ENCODE measurements around the gene KCNMA1.

KCNMA1 gene

DNA sequence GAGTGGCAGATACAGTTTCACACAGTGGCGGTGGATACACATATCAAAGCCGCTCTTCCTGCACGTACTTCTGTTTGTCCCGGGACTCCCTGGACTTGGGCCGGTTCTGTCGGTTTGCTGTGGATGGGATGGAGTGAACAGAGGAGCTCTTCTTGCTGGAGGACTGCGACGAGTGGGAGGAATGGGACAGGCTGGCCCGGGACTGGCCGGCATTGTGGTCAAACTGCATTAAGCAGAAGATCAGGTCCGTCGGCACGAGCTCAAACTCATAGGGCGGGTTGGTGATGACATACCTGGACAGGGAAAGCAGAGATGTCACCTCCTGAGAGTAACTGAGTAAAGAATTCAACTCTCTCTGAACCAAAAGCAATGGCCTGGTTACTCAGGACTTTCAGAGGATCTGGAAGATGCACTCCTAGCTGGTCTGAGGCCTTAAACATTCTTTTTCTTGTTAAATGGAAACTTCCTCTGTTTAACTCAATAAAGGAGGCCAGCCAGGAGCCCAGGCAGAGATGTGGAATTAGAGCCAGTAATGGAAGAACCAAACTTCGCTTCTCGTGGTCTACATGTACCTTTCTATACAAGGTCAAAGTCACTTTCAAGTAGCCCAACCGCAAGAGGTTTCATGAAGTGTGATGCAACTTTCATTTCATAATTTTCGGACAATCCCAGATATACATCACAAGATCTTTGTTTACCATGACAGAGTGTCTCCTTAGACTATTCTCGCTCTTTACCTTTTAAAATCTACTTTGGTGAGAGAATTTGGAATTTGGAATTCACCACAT is 750.2 kb downstream of the KCNMA1 start:
- no peak for DNase-seq (ENCODE audit: low read depth)

DNA sequence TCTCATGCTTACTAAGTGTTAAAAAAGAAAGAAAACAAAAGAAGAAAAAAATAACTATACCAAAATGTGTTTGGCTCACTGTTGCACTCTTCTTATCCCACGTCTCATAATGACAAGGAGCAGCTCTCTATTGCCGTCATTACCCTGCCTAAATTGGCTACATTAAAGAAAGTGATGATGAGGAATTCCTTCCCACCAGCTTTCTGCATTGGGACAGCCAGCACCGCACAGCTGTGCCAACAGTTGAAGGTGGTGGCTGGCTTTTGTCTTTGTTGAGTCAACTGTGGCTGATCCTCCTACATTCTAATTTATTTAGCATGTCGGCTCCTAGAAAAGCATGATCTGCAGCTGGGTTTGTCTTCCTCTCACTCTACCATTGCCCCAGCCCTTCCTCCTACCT is 751.8 kb downstream of the KCNMA1 start:
- no peak for DNase-seq (ENCODE audit: low read depth)

DNA sequence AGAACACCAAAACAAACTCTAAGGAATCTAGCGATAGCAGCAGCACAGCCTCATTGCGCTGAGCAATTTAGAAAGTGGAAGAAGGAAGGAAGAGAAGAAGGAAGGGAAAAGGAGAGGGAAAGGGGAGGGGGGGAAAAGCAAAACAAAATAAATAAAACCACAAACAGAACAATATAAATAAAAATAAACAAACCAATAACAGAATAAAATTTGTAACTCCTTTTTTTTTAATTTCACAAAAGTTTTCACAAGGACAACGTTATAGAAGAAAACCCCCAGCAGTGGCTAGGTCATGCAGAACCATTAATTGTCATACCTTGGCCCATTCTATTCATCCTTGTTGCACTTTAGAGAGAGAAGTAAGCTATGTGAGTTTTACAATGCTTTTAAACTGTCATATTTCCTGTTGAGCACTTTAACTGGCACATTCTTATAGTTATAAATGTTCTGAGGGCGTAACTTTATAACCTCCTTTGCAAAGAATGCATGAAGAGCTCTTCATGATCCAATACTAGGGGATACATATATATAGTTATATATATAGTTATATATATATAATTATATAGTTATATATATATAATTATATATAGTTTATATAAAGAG is 752.8 kb downstream of the KCNMA1 start:
- no peak for DNase-seq (ENCODE audit: low read depth)

DNA sequence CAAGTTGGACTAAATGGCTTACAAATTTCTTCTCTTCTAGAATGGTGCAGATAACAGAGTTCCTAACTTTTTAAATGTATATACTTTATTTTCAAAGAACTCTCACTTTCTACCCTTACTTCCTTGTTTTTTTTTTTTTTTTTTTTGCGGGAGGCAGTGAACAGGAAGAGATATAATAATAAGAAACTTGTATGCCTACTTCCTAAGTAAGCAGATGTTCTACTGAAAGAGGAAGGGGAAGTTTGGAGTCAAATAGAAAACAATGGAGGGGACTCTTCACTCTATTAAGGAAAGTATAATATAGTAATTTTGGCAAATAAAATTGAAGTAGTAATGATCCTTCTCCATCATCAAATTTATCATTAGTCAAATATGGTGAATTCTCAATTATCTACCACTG is 754.0 kb downstream of the KCNMA1 start:
- DNase-seq (ENCODE audit: low read depth) = no peak

DNA sequence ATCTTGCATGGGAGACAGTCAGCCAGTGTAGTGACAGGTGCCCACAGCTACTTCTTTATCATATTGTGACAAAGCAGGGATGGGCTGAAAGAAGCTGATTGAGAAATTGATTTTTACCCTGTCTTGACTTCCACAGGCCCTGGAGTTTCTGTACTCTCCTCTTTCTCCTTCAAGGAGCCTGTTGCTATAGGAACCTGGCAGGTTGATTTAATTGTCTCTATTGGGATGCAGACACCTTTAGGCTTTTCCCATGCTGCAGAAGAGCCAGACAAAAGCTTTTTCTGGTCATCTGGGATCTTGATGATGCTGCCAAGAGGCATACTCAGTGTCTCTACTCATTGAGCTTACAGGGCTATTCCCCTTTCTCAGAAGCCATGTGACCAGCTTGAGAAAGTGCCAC is 754.8 kb downstream of the KCNMA1 start:
- no peak for DNase-seq (ENCODE audit: low read depth)

DNA sequence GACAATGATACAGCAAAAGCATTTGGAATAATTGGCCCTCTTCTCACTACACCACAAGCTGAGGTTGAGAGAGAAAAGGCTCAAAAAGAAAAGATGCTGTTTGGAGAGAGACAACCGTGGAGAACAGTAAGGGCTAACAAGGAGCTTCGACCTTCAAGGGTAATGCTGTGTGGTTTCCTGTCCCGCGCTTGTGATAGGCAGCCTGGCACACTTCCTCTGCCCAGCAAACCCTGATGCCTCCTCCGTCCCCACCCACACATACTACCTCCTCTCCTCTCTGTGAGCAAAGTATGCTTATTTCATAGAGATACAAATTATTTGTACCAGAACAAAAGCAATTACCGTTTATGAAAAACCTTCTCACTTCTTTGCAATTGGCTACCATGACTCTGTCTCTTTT is 755.4 kb downstream of the KCNMA1 start:
- no peak for DNase-seq (ENCODE audit: low read depth)

DNA sequence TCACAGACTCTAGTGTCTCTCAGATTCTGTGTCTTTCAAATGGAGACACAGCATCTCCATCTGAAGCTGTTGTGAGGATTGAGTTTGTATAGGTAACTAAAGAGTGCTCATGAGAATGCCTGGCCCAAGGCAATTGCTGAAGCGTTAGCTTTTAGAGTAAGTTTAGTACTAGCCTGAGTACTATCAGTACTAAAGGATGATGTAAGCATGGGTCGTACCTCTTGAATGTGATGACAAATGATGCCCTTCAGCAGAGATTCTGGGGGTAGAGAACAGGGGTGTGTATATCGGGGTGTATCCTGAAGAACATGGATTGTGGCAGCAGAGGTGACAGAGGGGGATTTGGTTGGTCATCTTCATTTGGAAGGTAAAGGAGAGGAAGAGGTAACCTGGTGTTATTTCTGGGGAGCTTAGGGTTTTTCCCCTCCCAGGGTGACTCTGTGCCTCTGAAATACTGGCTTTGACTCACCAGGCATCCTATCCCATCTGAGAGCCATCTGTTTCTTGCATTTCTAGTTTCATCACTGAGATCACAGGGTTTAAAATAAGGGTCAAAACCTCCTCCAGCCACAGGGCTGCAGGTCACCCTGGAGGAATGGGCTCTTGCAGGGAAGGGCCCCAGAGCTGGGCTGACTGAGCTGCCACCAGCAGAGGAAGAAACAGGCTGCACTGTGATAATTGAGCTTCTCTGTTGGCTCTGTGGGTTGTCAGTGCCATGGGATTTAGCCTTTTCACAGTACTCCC is 756.0 kb downstream of the KCNMA1 start:
- DNase-seq (ENCODE audit: low read depth) = no peak

DNA sequence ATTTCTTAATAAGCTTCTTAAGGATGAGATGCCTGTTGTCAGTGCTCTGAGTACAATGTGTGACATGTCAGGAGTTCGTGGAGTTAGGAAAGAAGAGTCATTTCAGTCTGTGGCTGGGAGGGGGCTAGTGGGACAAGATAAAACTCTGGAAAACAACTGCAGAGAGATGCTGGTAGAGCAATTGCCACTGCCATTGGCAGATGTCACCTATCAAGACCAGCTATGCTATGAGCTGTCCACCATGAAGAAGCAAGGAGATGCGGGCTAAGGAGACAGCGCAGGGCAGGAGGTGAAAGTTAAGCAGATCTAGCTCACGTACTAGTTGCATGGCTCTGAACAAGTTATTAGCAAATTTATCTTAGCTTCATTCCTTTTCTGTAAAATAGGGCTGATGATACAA is 756.7 kb downstream of the KCNMA1 start:
- no peak for DNase-seq (ENCODE audit: low read depth)

DNA sequence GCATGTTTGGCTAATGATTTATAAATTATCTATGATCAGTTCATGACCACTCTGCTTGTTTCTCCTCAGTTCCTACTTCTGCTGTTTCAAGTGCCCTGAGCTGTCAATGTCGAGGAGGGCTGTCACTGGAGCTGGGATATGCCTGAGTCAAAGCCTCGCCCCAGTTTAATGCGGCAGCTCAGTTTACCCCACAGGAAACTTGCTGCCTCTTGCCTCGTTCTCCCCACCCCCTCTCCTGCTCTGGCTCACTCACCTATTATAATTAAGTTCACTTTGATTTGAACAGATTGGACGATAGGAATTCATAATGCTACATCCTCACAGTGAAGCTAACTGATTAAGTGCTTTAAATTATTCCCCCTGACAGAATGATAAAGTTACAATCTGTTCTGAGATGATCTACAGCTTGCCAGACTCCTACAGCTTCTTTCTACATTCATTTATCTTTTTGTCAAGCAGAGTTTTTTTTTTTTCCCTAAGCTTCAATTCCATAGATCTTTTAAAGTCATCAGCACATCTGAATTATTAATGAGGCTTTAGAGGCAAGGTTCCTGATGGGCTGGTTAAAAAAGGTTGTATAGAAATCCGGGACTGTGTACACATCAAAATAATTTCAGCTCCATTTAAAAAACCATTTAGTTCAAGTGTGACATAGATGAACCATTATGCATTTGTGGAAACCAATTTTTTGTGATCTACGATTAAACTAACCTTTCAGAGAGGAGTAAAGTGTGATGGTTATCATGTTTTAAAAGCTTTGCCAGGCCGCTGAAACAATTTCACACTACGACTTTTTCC is 758.3 kb downstream of the KCNMA1 start:
- DNase-seq (ENCODE audit: low read depth) = no peak

DNA sequence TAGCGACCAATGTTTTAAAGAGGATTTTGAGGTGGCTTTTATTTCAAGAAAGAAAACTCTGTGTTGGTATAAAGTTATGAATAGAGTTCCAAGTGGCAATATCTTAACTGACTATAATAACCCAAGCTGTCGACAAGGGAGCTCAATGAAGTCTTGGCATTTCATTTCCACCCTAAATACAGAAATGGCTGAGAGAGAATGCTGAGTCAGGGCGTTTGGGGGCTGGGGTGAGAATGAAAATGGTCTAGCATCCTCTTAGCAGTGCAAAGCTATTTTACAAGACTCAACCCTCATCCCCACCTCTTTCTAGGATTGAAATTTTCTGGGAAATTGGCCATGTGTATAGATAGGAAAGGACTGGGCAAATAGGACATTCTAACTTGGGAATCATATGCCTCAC is 759.1 kb downstream of the KCNMA1 start:
- DNase-seq (ENCODE audit: low read depth) = no peak

DNA sequence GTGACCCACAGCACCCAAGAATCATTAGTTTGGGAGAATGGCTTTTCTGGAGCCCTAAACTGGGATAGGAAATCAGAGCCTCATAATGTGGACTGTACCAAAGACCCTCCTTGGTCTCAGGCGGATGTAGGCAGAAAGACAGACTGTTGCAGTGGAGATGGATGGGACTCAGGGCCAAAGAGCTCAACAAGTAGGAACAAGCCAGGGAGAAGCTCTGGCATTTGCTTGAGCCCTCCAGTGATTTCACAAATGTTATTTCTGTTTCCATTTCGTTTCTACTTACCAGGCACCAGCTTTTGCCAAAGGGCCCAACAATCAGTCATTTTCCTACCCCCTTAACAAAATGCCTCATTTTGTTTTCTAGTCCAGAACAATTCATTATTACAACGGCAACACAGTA is 762.7 kb downstream of the KCNMA1 start:
- no peak for DNase-seq (ENCODE audit: low read depth)

DNA sequence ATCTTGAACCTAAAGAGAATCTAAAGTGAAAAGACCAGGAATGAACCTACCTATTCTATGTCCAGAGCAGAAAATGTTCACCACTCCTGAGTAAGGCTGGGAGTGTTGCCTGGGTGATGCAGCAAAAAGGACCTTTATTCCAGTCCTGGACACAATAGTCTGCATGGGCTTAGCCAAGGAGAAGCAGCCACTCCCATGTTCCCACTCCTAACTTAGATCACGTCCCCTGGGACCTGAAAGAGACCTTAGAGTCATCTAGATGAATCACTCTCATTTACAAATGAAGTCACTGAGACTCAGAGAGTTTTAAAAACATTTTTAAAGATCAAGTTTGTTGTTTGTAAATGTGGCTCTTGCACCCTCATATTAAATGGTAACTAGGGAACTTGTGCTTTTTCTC is 763.4 kb downstream of the KCNMA1 start:
- no peak for DNase-seq (ENCODE audit: low read depth)

DNA sequence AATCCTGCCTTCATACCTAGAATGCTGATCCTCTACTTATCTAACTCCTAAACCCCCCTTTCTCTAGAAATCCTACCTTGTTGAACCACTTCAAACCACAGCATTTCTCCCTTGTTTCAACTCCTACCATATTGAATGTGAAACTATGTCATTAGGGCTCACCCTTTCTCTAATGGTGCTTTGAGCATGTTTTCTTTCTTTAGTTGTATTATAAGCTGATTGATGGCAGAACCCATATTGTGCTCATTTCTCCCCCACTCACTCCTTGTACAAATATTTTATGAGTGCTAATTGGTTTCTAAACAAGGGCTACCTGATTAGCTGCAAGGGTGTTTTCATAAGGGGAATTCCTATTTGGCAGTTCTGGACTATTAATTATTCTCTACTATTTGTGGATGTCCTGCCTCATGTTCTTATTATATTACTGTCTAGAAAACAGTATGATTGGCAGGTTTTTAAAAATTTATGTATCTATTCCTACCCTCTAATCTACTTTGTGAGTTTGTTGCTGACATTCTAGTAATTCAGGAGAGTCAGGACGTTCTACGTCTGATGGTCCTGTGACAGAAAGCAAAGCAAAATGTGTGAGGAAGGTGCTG is 765.8 kb downstream of the KCNMA1 start:
- DNase-seq (ENCODE audit: low read depth) = no peak

DNA sequence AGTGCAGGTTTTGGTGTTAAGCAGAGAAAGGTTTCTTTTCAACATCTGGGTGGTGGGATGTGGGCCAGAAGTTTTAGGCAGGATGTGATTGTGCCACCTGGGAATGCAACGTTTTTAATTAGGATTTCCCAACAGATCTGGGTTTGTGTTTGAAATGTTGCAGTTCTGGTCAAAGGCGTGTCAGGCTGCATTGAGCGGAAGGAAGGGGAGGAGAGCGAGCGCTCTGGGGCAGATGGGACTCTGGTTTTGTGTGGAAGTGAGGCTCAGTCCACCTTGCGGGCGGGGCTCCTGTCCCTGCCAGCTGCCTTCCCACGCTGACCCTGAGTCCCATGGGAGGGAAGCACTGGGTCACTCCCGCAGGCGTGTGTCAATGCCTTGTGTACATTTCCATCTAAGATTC is 767.7 kb downstream of the KCNMA1 start:
- DNase-seq (ENCODE audit: low read depth) = no peak

DNA sequence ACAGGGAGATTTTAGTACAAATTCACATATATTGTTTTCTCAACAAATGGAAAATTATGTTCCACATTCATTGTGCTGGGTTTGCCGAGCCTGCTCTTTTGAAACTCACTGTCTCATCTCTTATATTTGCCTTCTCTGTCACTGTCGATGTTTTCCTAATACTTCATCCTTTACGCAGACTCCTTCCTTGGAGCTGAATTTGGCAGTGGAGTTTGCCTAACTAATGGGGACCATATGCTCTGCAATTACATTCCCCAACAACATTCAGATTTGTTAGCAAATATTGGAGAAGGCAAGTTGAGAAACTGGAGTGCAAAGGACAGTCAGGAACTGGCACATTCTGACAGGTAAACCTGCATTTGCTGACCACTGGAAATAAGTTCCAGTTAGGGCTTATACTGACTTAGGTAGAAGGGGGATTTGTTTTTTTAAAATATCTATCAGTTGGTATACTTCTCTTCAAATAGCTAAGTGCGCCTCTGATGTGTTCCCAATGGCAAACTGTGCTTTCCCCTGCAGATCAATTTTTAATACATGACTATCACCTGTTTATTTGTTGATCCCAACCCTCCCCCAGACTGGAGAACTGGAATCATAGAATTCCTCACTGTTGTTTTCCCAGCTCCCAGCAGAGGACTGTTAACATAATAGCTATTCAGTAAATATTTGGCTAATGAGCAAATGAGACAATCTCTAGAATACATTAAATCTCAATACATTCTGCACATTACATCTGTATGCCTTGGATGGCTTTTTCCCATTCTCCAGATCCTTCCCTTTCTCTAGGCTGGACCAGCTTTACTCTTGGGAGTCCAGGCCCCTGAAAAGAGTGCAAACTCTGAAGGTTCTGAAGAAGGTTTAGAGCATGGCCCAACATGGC is 769.3 kb downstream of the KCNMA1 start:
- no peak for DNase-seq (ENCODE audit: low read depth)

DNA sequence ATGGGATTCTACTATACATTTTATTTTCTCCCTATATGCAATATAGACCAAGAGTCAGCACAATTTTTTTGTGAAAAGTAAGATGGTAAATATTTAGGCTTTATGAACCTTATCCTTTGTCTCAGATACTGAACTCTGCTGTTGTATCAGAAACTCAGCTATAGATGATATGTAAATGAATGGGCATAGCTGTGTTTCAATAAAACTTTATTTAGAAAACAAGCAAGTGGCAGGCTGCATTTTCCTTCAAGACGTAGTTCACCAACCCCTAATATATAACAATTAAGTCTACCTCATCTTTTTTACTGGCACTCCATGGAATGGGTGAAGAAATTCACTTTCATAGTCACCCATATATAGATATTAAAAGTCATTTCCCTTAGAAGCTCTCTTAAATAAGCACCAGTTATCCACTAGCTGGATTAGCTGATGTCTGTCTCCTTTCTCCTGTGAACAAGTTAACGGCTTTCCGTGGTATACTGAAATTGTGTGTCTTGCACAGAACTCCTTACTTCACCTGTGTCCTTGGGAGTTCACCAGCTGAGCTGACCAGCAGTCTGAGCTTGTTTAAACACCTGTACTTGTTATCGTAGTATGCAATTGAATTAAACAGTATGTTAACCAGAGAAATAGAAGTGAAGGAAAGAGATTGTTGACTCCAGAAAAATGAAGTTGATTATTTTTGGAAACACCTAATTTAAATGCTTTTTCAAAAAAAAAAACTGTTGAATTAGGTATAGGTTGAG is 770.6 kb downstream of the KCNMA1 start:
- DNase-seq (ENCODE audit: low read depth) = no peak

DNA sequence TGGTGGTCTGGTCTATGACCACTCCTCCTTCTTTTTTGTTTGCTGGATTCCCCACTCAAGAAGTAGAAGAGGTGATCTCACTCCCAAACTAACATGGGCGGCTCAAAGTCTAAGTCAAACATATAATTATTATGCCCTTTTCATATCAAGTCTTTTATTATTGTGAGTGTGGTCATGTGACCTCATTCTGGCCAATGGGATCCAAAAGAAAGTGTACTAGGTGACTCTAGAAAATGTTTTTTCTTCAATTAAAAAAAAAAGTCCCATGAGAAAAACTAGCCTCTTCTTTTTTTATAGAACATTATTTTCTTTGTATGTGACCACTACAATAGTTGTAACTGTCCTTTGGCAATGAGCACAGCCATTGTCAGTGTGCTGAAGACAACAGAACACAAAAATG is 772.7 kb downstream of the KCNMA1 start:
- no peak for DNase-seq (ENCODE audit: low read depth)

DNA sequence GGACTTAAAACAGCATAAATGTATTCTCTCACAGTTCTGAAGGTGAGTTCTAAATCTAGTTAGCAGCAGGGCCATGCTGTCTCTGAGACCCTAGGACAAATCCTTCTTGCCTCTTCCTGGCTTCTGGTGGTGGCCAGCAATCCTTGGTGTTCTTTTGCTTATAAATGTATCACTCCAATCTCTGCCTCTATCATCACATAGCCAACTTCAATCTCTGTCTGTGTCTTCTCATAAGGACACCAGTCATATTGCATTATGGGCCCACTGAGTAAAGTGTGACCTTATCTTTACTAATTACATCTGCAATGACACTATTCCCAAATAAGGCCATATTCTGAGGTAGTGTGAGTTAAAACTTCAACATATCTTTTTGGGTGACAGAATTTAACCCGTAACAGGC is 778.9 kb downstream of the KCNMA1 start:
- DNase-seq (ENCODE audit: low read depth) = no peak

DNA sequence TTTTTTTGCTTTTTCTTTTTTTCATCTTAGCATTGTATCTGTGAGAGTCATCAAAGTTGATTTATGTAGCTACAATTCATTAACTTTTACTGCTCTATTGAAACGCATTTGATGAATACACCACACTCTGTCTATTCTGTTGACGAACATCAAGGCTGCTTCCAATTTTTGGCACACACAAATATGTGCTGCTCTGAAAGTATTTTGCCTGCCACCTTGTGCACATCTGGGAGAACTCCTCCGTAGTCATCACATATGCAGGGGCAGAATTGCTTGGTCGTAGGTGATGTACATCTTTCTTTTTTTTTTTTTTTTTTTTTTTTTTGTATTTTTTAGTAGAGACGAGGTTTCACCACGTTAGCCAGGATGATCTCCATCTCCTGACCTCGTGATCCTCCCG is 796.8 kb downstream of the KCNMA1 start:
- DNase-seq (ENCODE audit: low read depth) = no peak

DNA sequence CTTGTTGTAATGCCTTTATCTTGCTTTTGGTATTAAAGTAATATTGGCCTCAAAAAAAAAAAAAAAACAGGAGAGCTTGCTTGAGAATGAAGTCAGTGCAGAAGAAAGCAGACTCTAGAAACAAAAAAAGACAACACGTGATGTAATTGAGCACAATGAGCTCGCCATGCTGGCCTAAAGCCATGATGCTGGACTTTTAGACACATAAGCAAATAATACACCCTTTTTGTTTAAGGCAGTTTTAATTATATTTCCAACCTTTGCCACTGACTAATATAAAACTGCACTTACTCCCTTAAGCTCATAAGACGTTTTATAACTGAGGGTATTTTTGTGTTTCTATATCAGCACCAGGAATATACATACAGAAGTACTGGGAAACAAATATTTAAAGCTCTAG is 798.3 kb downstream of the KCNMA1 start:
- no peak for DNase-seq (ENCODE audit: low read depth)

Data from activated T-helper 1 cell treated with Interleukin-2 at 50 U/mL for 16 hours (primary cell).